ENCODE data around the gene HAL. TPM values are rescaled to one million over a fixed set of nuclear protein-coding genes. Genes with fewer than 3 reads are reported as not detected.

The HAL gene
- polyA plus RNA-seq, 1 donor (not counting 4 experiments of a cell fraction or from before 2014, with no cell fraction given) = 0.51 TPM

DNA sequence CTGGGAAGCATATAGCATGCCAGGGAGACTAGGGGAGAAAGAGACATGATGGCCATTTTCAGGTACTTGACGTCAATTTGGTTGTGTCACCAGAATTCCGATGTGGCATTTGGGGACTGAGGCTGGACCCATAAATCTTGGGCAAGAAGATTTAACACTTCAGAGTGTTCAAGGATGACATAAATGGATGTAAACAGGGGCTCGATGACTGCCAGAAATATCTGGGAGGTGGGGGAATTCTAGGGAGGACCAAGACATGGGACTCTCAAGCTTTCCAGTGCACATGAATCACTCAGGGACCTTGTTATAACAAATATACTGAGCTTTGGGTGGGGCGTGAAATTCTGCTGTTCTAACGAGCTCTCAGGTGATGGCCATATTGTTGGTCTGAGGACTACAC is 17.8 kb downstream of the HAL start:
- Histone ChIP-seq H3K27ac (ENCODE audit: control insufficient read depth, insufficient read depth, low read length) (no peak overlapping the region), H3K79me2 (ENCODE audit: control insufficient read depth, insufficient read depth, low read length) (no peaks in the 10 kb centered on the region), H3K4me3 (ENCODE audit: control insufficient read depth in 2 of 3, extremely low read depth in 1 of 3, insufficient read depth in 2 of 3, low read depth in 1 of 3, low read length in 3 of 3) (no peak overlapping the region), H3K27me3 (ENCODE audit: control insufficient read depth, extremely low read depth, insufficient read depth, low read length) (no peaks in the 10 kb centered on the region), H3K36me3 (ENCODE audit: control insufficient read depth in 2 of 2, extremely low read depth in 1 of 2, insufficient read depth in 2 of 2, low read length in 2 of 2) (no peaks in the 10 kb centered on the region), H3K4me2 (ENCODE audit: control insufficient read depth, extremely low read depth, insufficient read depth, low read depth, low read length) (no peak overlapping the region), H4K20me1 (ENCODE audit: control insufficient read depth, extremely low read depth, insufficient read depth, low read length) (no peaks in the 10 kb centered on the region), H2AFZ (ENCODE audit: control insufficient read depth, low read length) (no peak overlapping the region), H3K9me1 (ENCODE audit: control insufficient read depth, extremely low read depth, insufficient read depth, low read length) (no peaks in the 10 kb centered on the region), H3K4me1 (ENCODE audit: control insufficient read depth, extremely low read depth, insufficient read depth, low read length) (no peaks in the 10 kb centered on the region), H3K9ac (ENCODE audit: control insufficient read depth, extremely low read depth, insufficient read depth, low read length) (no peak overlapping the region), H3K9me3 (ENCODE audit: control insufficient read depth, low read depth, low read length) (no peaks in the 10 kb centered on the region)
- FAIRE-seq (no peak), DNase-seq (ENCODE audit: low read depth, low spot score) (no peak)
- TF ChIP-seq, protein P1, sequence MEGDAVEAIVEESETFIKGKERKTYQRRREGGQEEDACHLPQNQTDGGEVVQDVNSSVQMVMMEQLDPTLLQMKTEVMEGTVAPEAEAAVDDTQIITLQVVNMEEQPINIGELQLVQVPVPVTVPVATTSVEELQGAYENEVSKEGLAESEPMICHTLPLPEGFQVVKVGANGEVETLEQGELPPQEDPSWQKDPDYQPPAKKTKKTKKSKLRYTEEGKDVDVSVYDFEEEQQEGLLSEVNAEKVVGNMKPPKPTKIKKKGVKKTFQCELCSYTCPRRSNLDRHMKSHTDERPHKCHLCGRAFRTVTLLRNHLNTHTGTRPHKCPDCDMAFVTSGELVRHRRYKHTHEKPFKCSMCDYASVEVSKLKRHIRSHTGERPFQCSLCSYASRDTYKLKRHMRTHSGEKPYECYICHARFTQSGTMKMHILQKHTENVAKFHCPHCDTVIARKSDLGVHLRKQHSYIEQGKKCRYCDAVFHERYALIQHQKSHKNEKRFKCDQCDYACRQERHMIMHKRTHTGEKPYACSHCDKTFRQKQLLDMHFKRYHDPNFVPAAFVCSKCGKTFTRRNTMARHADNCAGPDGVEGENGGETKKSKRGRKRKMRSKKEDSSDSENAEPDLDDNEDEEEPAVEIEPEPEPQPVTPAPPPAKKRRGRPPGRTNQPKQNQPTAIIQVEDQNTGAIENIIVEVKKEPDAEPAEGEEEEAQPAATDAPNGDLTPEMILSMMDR (optimal IDR thresholded peaks at IDR 0.05 in 1 of 3, IDR thresholded peaks at IDR 0.05 in 1 of 3, conservative IDR thresholded peaks at IDR 0.05 in 1 of 3; ENCODE audit: extremely low read depth in 1 of 3, insufficient read depth in 2 of 3, low read length in 3 of 3) = no peak
- no peak for TF ChIP-seq EZH2 (IDR thresholded peaks at IDR 0.05; ENCODE audit: low read length)
- dilution Hi-C loops (cut with MboI; ENCODE audit: extremely low pct_ligation_motif_present, low sequenced_read_pairs) = no loop called here

DNA sequence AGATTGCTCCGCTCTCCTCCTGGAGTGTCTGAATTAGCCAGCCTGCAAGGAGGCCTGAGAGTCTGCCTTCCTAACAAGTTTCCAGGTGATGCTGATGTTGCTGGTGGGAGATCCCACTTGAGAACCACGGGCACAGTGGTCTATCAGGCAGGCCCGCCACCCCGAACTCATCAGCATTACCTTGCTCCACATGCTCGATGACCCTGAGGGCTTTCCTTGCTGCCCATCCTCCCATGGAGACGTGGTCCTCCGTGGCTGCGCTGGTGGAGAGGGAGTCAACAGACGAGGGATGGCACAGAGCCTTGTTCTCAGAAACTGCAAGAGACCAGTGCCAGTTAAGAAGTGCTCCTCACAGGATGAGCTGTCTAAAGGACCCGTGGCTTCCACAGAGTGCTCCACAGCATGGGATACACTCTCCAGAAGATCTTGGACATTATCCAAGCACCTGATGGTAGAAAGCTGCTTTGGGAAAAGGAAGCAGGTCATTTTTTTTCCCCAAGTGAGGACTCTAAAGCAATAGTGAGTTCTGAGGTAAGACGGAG is 18.3 kb downstream of the HAL start:
- no peaks in the 10 kb centered on the region for H3K36me3 ChIP-seq (ENCODE audit: control insufficient read depth in 2 of 2, extremely low read depth in 1 of 2, insufficient read depth in 2 of 2, low read length in 2 of 2)
- TF ChIP-seq EZH2 (IDR thresholded peaks at IDR 0.05; ENCODE audit: low read length) = no peak
- TF ChIP-seq, protein P1 (optimal IDR thresholded peaks at IDR 0.05 in 1 of 3, IDR thresholded peaks at IDR 0.05 in 1 of 3, conservative IDR thresholded peaks at IDR 0.05 in 1 of 3; ENCODE audit: extremely low read depth in 1 of 3, insufficient read depth in 2 of 3, low read length in 3 of 3) = no peak
- no peaks in the 10 kb centered on the region for H3K27me3 ChIP-seq (ENCODE audit: control insufficient read depth, extremely low read depth, insufficient read depth, low read length)
- H3K4me3 ChIP-seq (ENCODE audit: control insufficient read depth in 2 of 3, extremely low read depth in 1 of 3, insufficient read depth in 2 of 3, low read depth in 1 of 3, low read length in 3 of 3) = no peak overlapping the region
- no peaks in the 10 kb centered on the region for H3K9me1 ChIP-seq (ENCODE audit: control insufficient read depth, extremely low read depth, insufficient read depth, low read length)
- FAIRE-seq (no peak), DNase-seq (ENCODE audit: low read depth, low spot score) (no peak)
- no peaks in the 10 kb centered on the region for H3K79me2 ChIP-seq (ENCODE audit: control insufficient read depth, insufficient read depth, low read length)
- H3K4me1 ChIP-seq (ENCODE audit: control insufficient read depth, extremely low read depth, insufficient read depth, low read length) = no peaks in the 10 kb centered on the region
- no peak overlapping the region for H3K9ac ChIP-seq (ENCODE audit: control insufficient read depth, extremely low read depth, insufficient read depth, low read length)
- H3K4me2 ChIP-seq (ENCODE audit: control insufficient read depth, extremely low read depth, insufficient read depth, low read depth, low read length) = no peak overlapping the region
- no peak overlapping the region for H2AFZ ChIP-seq (ENCODE audit: control insufficient read depth, low read length)
- no peaks in the 10 kb centered on the region for H3K9me3 ChIP-seq (ENCODE audit: control insufficient read depth, low read depth, low read length)
- dilution Hi-C loops (cut with MboI; ENCODE audit: extremely low pct_ligation_motif_present, low sequenced_read_pairs) = no loop called here
- no peak overlapping the region for H3K27ac ChIP-seq (ENCODE audit: control insufficient read depth, insufficient read depth, low read length)
- no peaks in the 10 kb centered on the region for H4K20me1 ChIP-seq (ENCODE audit: control insufficient read depth, extremely low read depth, insufficient read depth, low read length)
